ENCODE data around the gene FAM114A1. TPM values are rescaled to one million over a fixed set of nuclear protein-coding genes. Genes with fewer than 3 reads are reported as not detected.
A peak's percentile ranks its signal among the peaks of the same experiment; 100 is the strongest.

Gene FAM114A1
- total and polyA plus RNA-seq, 2 of the 4 experiments (the other 2 are of a cell fraction) = 135 to 649 TPM

- H2BK20ac ChIP-seq (ENCODE audit: low read depth, low read length) = no peak overlapping the region
- DNase-seq = peak; percentile 61
- no peak overlapping the region for H4K5ac ChIP-seq (ENCODE audit: low read depth, low read length)
- TF ChIP-seq RCOR1 (IDR thresholded peaks at IDR 0.05; ENCODE audit: insufficient replicate concordance, low read length) (no peak), CEBPB (IDR thresholded peaks at IDR 0.05; ENCODE audit: low read depth, low read length) (peak; percentile 22; the same call in 1 of the 2 replicates)
- no peak overlapping the region for H3K56ac ChIP-seq (ENCODE audit: extremely low read depth, insufficient read depth, low read length)
- H4K91ac ChIP-seq (ENCODE audit: insufficient read depth, low read depth, low read length) = peak overlapping the region; percentile 25
- POLR2A ChIA-PET (ENCODE audit: unreplicated experiment) = no interaction called here
- H3K4ac ChIP-seq (ENCODE audit: low read depth, low read length) = 0 out of 2 replicates have a peak overlapping the region, but pooled peaks have one; percentile 31
- no peak overlapping the region; the same call in 1 of the 2 replicates for H2BK120ac ChIP-seq (ENCODE audit: low read depth, low read length)
- H3K18ac ChIP-seq (ENCODE audit: low read depth, low read length) = peak overlapping the region; percentile 1; the same call in 1 of the 2 replicates
- no peak overlapping the region for H3K4me2 ChIP-seq (ENCODE audit: low read depth, low read length)
- no peaks in the 10 kb centered on the region for H3K36me3 ChIP-seq (ENCODE audit: control insufficient read depth, insufficient read depth, low read length)
- H4K20me1 ChIP-seq (ENCODE audit: insufficient read depth, low read length) = no peaks in the 10 kb centered on the region
- H2AK5ac ChIP-seq (ENCODE audit: low read depth, low read length) = no peak overlapping the region; the same call in 1 of the 2 replicates
- in situ Hi-C loops (cut with MboI; ENCODE audit: low sequenced_read_pairs) = no loop called here
- H3K9me3 ChIP-seq (ENCODE audit: control insufficient read depth, insufficient read depth, low read length) = 0 out of 2 replicates have a peak, but pooled peaks cover 4% of the 10 kb centered on the region
- H3K9ac ChIP-seq (ENCODE audit: low read depth, low read length) = no peak overlapping the region
- no peak overlapping the region for H4K8ac ChIP-seq (ENCODE audit: low read depth in 2 of 2, low read length in 2 of 2)
- H3K9me1 ChIP-seq (ENCODE audit: insufficient read depth, low read length) = no peaks in the 10 kb centered on the region; the same call in 1 of the 2 replicates
- H3K4me1 ChIP-seq (ENCODE audit: control insufficient read depth, insufficient read depth, low read length) = peaks cover 11% of the 10 kb centered on the region
- H2AFZ ChIP-seq (replicated peaks; ENCODE audit: low read length, poor library complexity) = no peak overlapping the region
- CTCF ChIA-PET = no interaction called here
- no peak overlapping the region for H3K23ac ChIP-seq (ENCODE audit: low read depth, low read length)
- no peak overlapping the region for H3K4me3 ChIP-seq (ENCODE audit: insufficient read depth, low read depth, low read length)
- peak overlapping the region; percentile 58 for H2BK5ac ChIP-seq (ENCODE audit: low read depth, low read length, poor library complexity, severe bottlenecking)
- ATAC-seq (ENCODE audit: low read depth) = peak; percentile 66
- H3K27ac ChIP-seq (ENCODE audit: insufficient read depth, low read length) = no peak overlapping the region
- H2BK15ac ChIP-seq (ENCODE audit: low read depth, low read length) = no peak overlapping the region; the same call in 2 of the 3 replicates
- intact Hi-C loops (cut with micrococcal nuclease) = no loop called here
- no peak overlapping the region for H2AK9ac ChIP-seq (replicated peaks; ENCODE audit: low read depth, low read length, poor library complexity)
- no TSS peak for BruUV-seq (replicated peaks)
- dilution Hi-C loops (cut with HindIII; ENCODE audit: low sequenced_read_pairs, unreplicated experiment) = no loop called here
- H3K27me3 ChIP-seq (ENCODE audit: control insufficient read depth, insufficient read depth, low read length) = no peaks in the 10 kb centered on the region
- no CpG with 5 or more reads among the region's 3 CpGs for WGBS, 2 experiments (ENCODE audit: extremely low coverage in 2 of 2, insufficient read length in 1 of 2)
- H3K79me1 ChIP-seq (ENCODE audit: low read depth in 1 of 2, low read length in 2 of 2) = no peaks in the 10 kb centered on the region
- H3K14ac ChIP-seq (replicated peaks; ENCODE audit: low read depth, low read length) = no peak overlapping the region
Measured at GRCh38 chr4:38821739-38822138, 45.9 kb upstream of the FAM114A1 start.
